ENCODE data around the gene SH3BGR.
"Not testable (repeated sequence)": the region's sequence is repeated elsewhere in the genome, so short reads cannot be mapped to it uniquely, and the experiment has no call there.

Gene SH3BGR

DNA sequence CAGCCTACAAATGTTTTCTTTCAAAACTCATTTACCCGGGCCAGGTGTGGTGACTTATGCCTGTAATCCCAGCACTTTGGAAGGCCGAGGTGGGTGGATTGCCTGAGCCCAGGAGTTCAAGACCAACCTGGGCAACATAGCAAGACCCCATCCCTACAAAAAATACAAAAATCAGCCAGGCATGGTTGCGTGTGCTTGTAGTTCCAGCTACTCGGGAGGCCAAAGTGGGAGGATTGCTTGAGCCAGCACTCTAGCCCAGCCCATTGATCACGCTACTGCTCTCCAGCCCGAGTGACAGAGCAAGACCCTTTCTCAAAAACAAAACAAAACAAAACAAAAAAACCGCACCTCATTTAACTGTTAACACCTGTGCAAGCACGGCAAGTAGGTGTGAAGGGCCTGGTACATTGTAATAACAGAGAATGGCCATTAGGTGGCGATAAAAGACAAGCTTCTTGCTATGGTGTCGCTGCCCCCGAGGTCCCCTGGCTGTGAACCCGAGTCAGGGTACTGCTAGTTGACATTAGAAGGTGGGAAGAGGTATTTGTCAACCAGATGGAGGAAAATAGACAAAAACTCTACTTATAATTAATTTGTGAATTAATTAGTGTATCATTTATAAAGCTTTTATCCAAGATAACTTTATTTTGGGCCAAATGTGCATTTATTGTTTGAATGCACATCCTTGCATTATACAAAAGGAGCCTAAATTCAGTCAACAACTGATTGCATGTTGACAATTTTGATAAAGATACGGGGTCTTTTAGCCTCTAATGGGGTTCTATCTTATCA is 66.5 kb downstream of the SH3BGR start:
- DNase-seq: peak; percentile 74

DNA sequence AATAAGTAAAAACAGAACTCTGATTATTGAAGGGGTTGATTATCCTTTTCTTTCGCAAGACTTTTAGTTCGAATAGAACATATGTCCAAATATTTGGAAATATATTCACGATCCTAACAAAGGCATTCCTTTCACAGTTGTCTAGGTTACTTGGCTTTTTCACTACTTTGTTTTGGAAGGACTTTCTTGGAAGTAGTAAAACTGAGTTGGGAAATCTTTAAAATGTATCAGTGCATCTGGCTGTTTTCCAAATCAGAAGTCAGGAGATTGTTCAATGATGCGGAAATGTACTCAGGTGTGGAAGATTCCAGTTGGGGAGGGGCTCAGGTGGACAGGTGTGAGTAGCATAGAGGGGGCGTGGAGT is 67.1 kb downstream of the SH3BGR start:
- no peak for DNase-seq

DNA sequence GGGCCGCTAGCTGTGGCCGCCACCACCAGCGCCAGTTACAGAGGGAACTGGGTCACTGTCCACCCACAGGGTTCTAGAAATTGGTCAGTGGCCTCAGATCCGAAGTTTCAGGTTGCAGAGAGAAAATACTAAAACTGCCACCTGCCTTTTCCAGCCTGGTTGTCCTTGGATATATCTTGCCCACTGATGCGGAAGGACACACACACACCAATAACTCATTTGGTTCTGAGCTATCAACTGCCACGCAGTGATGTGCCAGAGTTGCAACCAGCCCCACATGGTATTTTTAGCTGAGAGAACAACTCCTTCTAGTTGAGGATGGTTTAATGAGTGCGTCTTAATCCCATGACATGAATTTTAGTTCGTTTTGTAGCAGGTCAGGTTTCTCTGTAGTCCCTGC is 68.1 kb downstream of the SH3BGR start:
- no peak for DNase-seq

DNA sequence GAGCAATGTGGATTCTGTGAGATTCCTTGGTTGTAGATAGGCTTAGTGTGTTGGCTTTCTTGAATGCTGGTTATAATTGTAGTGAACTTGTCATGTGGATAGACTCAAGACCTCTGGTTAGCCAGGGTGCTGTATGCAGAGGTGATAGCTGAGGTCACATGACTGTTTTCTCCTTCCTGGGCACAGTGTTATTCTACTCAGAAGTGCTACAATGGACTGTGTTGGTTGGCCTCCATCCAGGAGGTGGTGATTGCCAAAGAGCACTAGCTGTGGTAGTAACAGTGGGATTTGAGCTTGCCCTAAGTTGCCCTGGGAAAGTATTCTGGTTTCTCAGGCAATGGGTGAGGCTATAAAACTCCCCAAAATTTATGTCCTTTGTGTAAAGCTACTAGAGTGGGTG is 71.6 kb downstream of the SH3BGR start:
- no peak for DNase-seq

DNA sequence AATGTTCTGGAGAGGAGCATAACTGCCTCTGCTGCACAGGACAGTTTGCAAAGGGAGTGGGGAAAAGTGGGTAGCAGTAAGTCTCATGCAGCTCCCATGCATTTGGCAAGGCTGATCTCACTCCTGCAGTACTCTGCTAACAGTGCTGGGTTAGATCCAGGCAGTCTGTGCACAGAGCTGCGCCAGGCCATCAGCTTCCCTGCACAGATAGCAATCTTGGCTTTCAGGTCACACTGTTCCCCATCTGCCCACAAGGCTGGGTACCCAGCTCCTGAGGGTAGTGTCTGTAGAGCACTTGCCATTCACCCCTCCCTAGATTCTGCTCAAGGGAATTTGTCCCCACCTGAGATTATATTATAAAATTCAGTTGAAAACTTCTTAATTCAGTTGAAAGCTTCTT is 72.1 kb downstream of the SH3BGR start:
- no peak for DNase-seq

DNA sequence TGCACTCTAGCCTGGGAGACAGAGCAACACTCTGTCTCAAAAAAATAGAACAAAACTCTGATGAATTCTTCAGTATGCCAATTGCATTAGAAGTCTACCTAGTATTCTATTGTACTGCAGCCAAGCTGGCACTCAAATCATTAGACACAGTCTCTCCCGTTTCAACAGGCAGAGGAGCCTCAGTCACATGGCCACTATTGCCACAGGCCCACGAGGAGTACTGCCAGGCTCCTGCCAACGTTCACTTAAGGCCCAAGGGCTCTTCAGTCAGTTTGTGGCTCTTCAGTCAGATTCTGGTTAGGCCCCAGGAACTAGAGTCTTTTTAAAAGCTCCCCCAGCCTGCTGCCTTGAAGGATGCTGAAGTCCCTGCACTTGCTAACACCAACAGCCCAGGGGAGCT is 73.4 kb downstream of the SH3BGR start:
- DNase-seq: no peak

DNA sequence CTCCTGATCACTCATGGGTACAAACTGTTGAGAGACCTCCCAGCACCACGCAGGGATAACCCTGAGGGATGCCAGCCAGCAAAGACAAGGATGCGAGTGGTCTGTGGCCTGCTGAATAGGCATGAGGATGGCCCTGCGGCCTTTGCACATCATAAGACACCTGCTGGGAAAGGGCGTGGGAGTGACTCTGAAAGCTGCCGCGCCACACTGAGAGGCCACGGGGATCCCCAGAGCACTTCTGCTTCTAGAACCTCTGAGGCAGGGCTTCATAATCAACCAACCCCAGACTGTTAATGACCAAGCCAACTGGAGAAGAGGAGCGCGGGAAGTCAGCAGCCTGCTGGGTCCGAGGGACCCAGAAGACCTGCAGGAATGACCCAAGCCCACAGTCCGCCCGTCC is 73.8 kb downstream of the SH3BGR start:
- no peak for DNase-seq

DNA sequence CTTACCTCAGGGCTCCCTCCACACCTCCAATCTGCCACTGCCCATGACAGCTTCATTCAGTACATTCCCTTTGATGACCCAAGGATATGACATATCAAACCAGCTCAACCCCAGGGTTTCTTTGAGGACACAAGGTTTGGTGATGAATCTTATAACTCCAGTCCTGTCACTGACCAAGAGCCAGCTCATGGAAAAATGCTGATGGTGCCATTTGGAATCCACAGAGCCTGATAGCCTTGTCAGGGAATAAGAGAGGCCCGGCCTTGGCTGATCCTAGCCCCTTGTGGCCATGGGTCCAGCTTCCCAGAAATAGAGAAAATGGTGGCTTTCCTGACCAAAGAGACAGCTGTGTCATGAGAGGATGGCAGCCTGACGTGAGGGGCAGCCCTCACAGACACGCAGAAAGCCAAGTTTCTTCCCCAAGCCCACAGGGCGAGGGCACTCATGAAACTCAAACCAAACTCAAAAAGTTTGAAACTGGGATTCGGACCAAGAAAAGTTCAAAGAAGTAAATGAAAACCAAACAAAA is 75.4 kb downstream of the SH3BGR start:
- DNase-seq: no peak

DNA sequence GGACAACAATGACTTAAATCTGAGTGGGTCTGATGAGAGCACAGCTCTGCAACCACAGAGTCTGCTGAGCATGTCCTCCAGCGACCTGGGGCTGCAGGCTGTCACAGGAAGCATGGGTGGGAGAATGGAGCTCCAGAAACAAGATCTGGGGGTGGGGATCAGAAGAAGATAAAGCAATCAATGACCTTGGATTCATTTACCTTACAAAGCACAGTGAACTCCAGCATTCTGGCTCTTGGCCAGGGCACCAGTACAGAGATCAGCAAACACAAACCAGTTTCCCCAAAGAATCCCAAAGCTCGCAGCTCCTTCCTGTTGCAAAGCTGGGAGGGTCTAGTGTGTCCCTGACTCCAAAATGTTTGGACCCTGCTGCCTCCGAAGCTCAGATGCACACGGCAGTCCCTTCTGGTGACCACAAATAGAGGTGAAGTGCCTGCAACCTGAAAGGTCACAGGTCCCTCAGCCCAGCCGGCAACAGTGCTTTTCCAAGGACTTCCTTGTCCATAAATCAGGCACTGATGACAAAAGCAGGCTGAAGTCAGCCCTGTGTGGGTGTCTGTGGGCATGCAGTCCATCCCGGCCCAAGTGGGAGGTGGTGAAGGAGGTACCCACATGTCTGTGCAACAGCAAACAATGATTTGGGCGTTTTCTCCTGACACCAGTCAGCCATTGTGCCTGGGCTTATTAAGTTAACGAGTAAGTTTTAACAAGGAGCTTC is 76.1 kb downstream of the SH3BGR start:
- no peak for DNase-seq

DNA sequence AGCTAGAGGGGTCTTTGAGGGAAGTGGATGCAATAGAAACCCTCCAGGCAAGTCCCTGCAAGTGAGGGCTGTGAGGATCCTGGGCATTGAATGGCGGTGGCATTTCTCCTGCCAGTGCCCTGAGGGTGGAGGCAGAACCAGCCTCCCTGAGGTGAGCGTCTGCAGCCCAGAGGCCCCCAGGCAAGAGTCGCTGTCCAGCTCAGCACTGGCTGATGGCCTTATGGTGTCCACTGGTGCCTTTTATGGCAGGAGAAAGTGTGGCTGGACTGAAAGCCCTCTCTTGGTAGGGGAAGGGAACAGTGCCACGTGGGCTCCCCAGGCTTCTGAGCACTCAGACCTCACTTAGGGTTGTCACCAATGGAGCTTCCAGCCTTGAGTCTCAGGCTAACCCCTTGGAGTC is 77.3 kb downstream of the SH3BGR start:
- no peak for DNase-seq

DNA sequence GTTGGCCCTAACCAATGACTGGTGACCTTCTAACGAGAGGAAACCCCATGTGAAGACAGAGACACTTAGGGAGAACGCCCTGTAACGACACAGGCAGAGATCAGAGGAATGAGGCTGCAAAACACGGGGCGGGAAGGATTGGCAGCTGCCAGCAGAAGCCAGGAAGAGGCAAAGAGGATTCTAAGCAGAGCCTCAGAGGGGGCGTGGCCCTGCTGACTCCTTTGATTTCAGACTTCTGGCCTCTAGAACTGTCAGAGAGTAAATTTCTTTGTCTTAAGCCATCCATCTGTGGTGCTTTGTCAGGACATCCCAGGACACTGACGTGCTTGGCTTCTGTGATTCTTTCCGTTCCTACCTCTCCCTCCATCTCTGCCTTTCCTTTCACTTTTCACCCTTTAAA is 79.3 kb downstream of the SH3BGR start:
- no peak for DNase-seq

DNA sequence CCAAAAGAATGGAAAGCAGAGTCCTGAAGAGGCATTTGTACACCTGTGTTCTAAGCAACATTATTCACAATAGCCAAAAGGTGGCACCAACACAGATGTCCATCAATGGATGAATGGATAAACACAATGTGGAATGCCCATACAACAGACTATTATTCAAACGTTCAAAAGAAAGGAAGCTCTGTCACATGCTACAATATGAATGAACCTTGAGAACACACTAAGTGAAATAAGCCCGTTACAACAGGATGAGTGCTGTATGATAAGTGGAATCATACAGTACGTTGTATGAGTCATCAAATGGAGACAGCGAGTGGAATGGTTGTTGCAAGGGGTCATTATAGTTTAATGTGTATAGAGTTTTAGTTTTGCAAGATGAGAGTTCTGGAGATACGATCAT is 80.1 kb downstream of the SH3BGR start:
- DNase-seq: no peak

DNA sequence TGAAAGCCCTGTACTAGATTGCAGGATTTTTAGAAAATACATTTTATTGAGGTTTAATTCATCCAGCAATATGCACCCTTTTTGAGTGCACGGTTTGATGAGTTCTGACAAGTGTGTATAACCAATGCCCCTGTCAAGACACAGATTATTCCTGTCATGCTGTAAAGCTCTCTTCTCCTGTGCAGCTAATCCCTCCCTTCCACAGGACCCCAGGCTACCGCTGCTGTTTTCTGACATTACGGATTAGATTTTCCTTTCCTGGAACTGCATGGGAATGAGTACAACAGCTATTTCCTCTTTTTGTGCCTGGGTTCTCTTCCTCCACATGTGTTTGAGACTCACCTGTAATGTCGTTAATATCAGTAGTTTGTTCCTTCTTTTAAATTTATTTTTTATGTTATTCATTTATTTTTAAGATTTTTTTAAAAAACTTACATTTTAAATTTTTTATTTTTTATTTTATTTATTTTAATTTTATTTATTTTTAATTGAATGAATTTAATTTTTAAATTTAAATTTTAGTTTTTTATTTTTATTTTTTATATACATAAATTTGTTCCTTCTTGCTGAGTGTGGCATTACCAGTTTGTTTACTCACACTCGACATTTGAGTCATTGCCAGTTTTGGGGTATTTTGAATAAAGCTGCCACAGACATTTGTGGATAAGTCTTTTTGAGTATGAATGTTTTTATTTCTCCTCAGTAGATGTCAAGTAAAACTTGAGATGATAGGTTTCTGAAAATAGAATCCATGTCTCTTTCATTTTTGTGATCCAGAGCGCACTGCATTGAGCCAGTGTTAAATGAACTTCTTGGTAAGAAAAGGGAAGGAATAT is 82.0 kb downstream of the SH3BGR start:
- no peak for DNase-seq

DNA sequence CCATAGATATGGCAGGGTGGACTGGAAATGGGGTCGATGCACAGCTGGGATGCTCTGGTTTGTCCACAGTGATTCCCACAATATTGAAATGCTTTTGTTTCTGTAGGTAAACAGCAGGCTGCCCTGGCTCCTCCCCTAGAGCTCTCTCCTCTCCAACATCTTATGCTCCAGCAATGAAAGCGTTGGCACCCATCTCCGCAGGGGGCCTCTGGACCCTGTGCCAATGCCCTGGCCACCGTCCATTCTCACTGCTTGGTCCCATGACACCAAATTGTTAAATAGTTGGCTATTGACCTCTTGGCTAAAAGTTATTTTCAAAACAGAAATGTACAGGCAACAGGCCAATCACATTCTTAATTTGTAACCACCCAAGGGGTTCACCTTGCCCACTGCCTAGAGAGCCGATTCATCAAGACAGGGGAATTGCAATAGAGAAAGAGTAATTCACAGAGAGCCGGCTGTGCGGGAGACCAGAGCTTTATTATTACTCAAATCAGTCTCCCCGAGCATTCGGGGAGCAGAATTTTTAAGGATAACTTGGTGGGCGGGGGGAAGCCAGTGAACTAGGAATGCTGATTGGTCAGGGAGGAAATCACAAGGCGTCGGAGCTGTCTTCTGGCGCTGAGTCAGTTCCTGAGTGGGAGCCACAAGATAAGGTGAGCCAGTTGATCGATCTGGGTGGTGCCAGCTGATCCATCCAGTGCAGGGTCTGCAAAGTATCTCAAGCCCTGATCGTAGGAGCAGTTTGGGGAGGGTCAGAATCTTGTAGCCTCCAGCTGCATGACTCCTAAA is 84.1 kb downstream of the SH3BGR start:
- no peak for DNase-seq

DNA sequence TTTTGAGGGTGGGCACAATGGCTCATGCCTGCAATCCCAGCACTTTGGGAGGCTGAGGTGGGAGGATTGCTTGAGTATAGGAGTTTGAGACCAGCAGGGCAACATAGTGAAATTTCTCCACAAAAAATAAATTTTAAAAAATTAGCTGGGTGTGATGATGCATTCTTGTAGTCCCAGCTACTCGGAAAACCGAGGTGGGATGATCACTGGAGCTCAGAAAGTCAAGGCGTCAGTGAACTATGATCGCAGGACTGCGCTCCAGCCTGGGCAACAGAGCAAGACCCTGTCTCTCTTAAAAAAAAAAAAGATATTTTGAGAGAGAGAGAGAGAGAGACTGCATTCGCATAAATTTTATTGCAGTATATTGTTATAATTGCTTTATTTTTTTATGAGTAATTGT is 85.1 kb downstream of the SH3BGR start:
- DNase-seq: no peak

DNA sequence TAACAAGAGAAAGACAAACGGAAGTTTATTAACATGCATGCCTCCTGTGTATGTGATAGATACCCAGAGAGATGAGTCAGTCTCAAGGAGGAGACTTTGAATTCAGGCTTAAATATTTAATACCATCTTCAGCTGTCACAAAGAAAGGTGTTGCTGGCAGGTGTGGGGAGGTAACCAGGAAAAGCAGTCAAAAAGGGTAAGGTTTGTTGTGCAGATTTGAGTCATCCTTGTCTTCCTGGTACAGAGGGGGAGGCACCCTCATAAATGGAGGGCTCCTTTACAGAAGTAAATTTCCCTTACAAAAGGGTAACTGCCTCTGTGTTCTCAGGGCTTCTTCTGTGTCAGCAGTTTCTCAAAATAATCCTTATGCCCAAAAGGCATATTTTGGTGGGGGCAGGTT is 85.8 kb downstream of the SH3BGR start:
- no peak for DNase-seq

DNA sequence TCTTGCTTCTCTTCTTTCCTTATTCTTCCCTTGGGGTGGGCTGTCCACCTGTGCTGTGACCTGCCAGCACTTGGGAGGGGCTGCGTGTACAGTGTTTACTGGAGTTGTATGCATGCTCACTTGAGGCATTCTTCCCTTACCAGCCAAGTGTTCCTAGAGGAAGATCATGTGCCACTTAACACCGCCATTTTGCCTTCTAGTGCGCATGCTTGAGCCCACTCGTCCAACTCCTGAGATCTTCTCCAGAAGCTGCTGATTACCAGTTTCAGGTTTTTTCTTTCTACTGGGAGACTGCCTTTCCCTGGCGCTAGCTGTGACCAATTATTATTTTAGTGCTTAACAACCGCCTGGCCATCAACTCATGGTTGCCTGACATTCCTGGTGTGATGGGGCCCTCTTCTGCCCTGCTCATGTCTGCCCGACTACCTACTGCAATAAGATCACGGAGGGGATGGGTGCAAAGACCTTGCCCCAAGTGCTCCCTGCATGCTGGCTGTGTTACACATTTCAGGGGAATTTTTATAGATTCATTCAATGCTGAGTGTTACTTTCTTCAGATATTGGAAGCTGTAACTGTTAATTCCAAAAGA is 86.8 kb downstream of the SH3BGR start:
- DNase-seq: no peak

DNA sequence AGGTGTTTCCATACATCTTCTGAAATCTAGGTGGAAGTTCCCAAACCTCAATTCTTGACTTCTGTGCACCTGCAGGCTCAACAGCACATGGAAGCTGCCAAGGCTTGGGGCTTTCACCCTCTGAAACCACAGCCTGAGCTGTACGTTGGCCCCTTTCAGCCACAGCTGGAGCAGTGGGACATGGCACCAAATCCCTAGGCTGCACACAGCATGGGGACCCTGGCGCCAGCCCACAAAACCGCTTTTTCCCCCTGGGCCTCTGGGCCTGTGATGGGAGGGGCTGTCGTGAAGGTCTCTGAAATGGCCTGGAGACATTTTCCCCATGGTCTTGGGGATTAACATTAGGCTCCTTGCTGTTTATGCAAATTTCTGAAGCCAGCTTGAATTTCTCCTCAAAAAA is 88.6 kb downstream of the SH3BGR start:
- not testable (repeated sequence) for DNase-seq

DNA sequence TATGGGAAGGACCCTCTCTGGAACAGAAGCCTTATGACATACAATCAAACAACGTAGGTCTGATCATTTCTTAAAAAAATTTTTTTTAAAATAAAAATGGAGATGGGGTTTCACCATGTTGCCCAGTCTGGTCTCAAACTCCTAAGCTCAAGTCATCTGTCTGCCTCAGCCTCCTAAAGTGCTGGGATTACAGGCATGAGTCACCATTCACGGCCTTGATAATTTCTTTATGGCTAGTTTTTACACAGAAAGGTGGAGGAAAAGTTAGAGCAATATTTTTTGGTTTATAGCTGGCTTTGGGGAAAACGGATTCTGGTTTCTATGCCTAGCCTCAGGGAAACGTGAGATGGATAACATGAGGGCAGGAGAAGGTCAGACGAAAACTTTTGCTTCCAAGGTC is 91.0 kb downstream of the SH3BGR start:
- DNase-seq: no peak

DNA sequence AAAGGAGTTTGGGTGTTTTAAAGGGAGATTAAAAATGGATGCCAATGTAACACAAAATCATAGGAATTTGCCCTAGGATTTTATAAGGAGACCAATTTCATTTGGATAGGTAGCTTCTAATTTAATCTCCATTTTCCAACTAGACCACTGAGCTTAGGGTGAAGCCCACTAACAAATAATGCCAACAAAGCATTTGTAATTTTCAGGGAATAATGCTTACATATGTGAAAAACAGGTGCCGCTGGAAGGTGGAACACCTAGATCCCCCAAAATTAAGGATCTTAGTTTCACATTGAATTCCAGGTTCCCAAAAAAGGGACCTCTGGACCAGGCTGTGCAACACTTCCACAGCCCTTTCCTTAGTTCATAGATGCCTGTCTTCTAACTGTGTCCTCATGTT is 94.8 kb downstream of the SH3BGR start:
- DNase-seq: no peak

DNA sequence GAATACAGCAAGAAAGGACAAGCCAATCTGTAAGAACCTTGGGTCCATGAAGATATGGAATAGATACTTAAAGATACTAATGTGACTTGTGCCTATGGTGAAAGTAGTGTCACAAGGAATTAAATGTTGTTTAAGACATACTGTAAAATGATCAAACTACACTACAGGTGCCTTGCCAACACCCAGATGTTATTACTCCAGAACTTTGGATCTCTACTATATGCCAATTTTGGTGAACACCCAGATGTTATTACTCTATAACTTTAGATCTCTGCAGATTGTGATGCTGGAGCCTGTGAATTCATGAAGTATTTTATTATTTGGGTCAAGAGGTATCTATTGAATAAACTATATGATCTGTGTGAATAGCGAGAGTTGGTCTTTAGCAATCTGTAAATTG is 101.1 kb downstream of the SH3BGR start:
- no peak for DNase-seq

DNA sequence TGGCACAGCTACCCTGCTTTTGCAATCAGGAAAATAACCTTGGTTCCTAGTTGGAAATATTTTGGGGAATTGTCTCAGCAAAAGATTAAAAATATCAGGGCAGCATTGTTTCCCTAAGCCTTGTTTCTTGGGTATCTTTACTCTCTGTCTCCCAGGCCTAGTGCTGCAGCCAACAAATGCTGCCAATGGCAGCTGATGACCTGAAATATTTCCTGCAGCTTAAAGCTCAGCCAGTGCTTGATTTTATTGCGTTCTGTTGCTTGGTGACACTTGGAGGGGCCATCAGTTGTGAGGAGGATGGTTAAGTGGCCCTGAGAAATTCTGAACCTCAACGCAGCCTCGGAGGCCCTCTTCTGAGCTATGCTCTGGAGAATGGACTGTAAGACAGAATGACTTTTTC is 101.6 kb downstream of the SH3BGR start:
- DNase-seq: no peak
